Fibroblast of pulmonary artery (primary cell): ENCODE results near the gene STXBP6.
A peak's percentile ranks its signal among the peaks of the same experiment; 100 is the strongest.

ENCODE experiments used
- DNase-seq: peaks from one replicate; pipeline ENCODE4 v3.0.0-alpha.2; 2010; ENCODE audit warnings: low read depth
- H3K4me3 ChIP-seq: replicated peaks from 2 replicates; pipeline ENCODE4 v1.5.1; 2011; ENCODE audit warnings: low read depth, mild to moderate bottlenecking, control low read depth, low read length, moderate library complexity
- CTCF ChIP-seq: IDR thresholded peaks from 2 replicates; pipeline ENCODE4 v1.5.1; 2011; ENCODE audit warnings: mild to moderate bottlenecking, control low read depth, low read length, inconsistent platforms; ENCODE audit errors: missing control alignments

The STXBP6 gene

GRCh38 chr14:24814346-24814745 lies 235.6 kb downstream of the STXBP6 start:
- no peak for DNase-seq
- no peak overlapping the region for H3K4me3 ChIP-seq
- TF ChIP-seq CTCF = no peak

GRCh38 chr14:24813819-24814259 lies 236.1 kb downstream of the STXBP6 start:
- H3K4me3 ChIP-seq = no peak overlapping the region
- DNase-seq = no peak
- TF ChIP-seq CTCF = no peak

GRCh38 chr14:24813089-24813815 lies 236.7 kb downstream of the STXBP6 start:
- no peak overlapping the region for H3K4me3 ChIP-seq
- no peak for TF ChIP-seq CTCF
- DNase-seq = no peak

GRCh38 chr14:24809135-24809534 lies 240.8 kb downstream of the STXBP6 start:
- H3K4me3 ChIP-seq = no peak overlapping the region
- TF ChIP-seq CTCF = no peak
- DNase-seq = no peak

GRCh38 chr14:24808412-24808811 lies 241.5 kb downstream of the STXBP6 start:
- no peak for TF ChIP-seq CTCF
- DNase-seq = no peak
- no peak overlapping the region for H3K4me3 ChIP-seq

- no peak overlapping the region for H3K4me3 ChIP-seq
- TF ChIP-seq CTCF = peak; percentile 91
- peak; percentile 69 for DNase-seq
Measured at GRCh38 chr14:24806061-24806678, 243.8 kb downstream of the STXBP6 start.
